SH-SY5Y (cell line): ENCODE results near the gene OLFML1.

Experiments used
- GATA2 ChIP-seq: IDR thresholded peaks from 2 replicates; pipeline ENCODE4 v1.6.1; 2011; ENCODE audit warnings: mild to moderate bottlenecking, low read depth, low read length
- GATA3 ChIP-seq: IDR thresholded peaks from 2 replicates; pipeline ENCODE4 v1.6.1; 2011; ENCODE audit warnings: low read depth, mild to moderate bottlenecking, low read length, moderate library complexity

DNA sequence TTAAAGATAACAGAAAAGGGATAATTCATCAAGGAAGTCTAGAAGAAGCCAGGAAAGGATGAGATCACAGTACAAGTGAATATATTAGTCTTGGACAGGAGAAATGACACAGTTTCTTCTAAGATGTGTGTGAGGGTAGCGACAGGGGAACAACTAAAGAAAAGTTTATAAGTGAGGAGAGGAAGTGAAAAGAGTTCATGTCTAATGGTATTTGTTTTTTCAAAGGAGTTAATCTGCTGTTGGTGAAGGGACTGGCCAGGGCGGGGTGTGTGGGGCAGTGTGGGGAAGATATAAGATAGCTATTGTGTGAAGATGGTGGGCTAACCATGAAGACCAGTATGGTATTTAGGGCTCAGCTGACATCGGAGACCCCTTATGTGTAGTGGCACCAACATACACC, 20.9 kb downstream of the OLFML1 start:
- TF ChIP-seq GATA2 (no peak), GATA3 (no peak)
